Measurements from ENCODE around the gene TRAF2. TPM values are rescaled to one million over a fixed set of nuclear protein-coding genes. Genes with fewer than 3 reads are reported as not detected.

TRAF2 gene
- total RNA-seq, 1 donor from 2014 or later = 85.0 TPM

GRCh38 chr9:136930014-136930413 lies 43.7 kb downstream of the TRAF2 start:
- intact Hi-C loops (cut with micrococcal nuclease) = loop anchor here (1.0 kb wide), 1 partner anchor 28 kb away; no protein-coding TSS in a partner anchor

- intact Hi-C loops (cut with micrococcal nuclease) = no loop called here
Measured at GRCh38 chr9:136931611-136932130, 45.4 kb downstream of the TRAF2 start.

GRCh38 chr9:136934277-136934676 lies 48.0 kb downstream of the TRAF2 start:
- intact Hi-C loops (cut with micrococcal nuclease) = no loop called here

GRCh38 chr9:136935651-136936050 lies 49.3 kb downstream of the TRAF2 start:
- intact Hi-C loops (cut with micrococcal nuclease) = no loop called here

GRCh38 chr9:136936645-136937170 lies 50.4 kb downstream of the TRAF2 start:
- intact Hi-C loops (cut with micrococcal nuclease) = no loop called here

GRCh38 chr9:136937186-136938001 lies 51.1 kb downstream of the TRAF2 start:
- intact Hi-C loops (cut with micrococcal nuclease) = no loop called here

GRCh38 chr9:136939431-136939995 lies 53.2 kb downstream of the TRAF2 start:
- intact Hi-C loops (cut with micrococcal nuclease) = no loop called here

GRCh38 chr9:136939996-136940525 lies 53.7 kb downstream of the TRAF2 start:
- intact Hi-C loops (cut with micrococcal nuclease) = no loop called here

- intact Hi-C loops (cut with micrococcal nuclease) = no loop called here
Measured at GRCh38 chr9:136940526-136941230, 54.4 kb downstream of the TRAF2 start.

- intact Hi-C loops (cut with micrococcal nuclease) = no loop called here
Measured at GRCh38 chr9:136941231-136942111, 55.2 kb downstream of the TRAF2 start.

- intact Hi-C loops (cut with micrococcal nuclease) = no loop called here
Measured at GRCh38 chr9:136942112-136942880, 56.0 kb downstream of the TRAF2 start.

- intact Hi-C loops (cut with micrococcal nuclease) = no loop called here
Measured at GRCh38 chr9:136942881-136943230, 56.5 kb downstream of the TRAF2 start.

- intact Hi-C loops (cut with micrococcal nuclease) = loop anchor here (1.0 kb wide), 8 partner anchors 35 to 152 kb away; partner anchors contain the start of genes MAN1B1, PAXX, PHPT1 and TMEM141
Measured at GRCh38 chr9:136943291-136944211, 57.2 kb downstream of the TRAF2 start.

GRCh38 chr9:136944212-136944518 lies 57.8 kb downstream of the TRAF2 start:
- intact Hi-C loops (cut with micrococcal nuclease) = loop anchor here (1.0 kb wide), 8 partner anchors 34 to 153 kb away; partner anchors contain the start of genes MAN1B1, PAXX, PHPT1 and TMEM141

- intact Hi-C loops (cut with micrococcal nuclease) = loop anchor here (1.0 kb wide), 8 partner anchors 34 to 153 kb away; partner anchors contain the start of genes MAN1B1, PAXX, PHPT1 and TMEM141
Measured at GRCh38 chr9:136944519-136945332, 58.4 kb downstream of the TRAF2 start, which contains the start of the genes C8G and FBXW5. C8G (plus strand) TSS chr9:136945243; CDS start chr9:136945321, 78 bp downstream. FBXW5 (minus strand) TSS chr9:136944738; CDS start chr9:136944083, 655 bp downstream.

- intact Hi-C loops (cut with micrococcal nuclease) = no loop called here
Measured at GRCh38 chr9:136945333-136946227, 59.3 kb downstream of the TRAF2 start.

Measured in T-helper 1 cell treated with Interleukin-12 subunit alpha and Interleukin-12 subunit beta and Interleukin-4 antibody, amounts not matched to agents 30 ng/mL and 1 ng/mL, for 36 hours (primary cell).